Astrocyte (in vitro differentiated cells and primary cell): ENCODE data around the gene SIRPB1. TPM values are rescaled to one million over a fixed set of nuclear protein-coding genes. Genes with fewer than 3 reads are reported as not detected.

Experiments
- DNase-seq: peaks from one replicate; pipeline ENCODE4 v3.0.0-alpha.2; 2010; ENCODE audit warnings: low read depth
- FAIRE-seq: peaks from 2 replicates; lab custom pipeline; 2011; peaks lifted over from hg19 to GRCh38; lab: Jason Lieb, UNC
- H2AFZ ChIP-seq: 2 replicates; pipeline ENCODE4 v1.6.0; 2012; ENCODE audit warnings: low read depth, low read length, inconsistent platforms
- H3K27ac ChIP-seq: 2 replicates; pipeline ENCODE4 v1.5.1; 2011; ENCODE audit warnings: low read depth, low read length, inconsistent platforms
- H3K27me3 ChIP-seq: 2 replicates; pipeline ENCODE4 v1.6.0; 2011; ENCODE audit warnings: low read length, inconsistent platforms; ENCODE audit not compliant: insufficient read depth
- H3K36me3 ChIP-seq: 2 replicates; pipeline ENCODE4 v1.5.1; 2011; ENCODE audit warnings: low read length, inconsistent platforms; ENCODE audit not compliant: insufficient read depth
- H3K4me1 ChIP-seq: 2 replicates; pipeline ENCODE4 v1.5.1; 2011; ENCODE audit warnings: low read length, inconsistent platforms; ENCODE audit not compliant: insufficient read depth
- H3K4me2 ChIP-seq: 2 replicates; pipeline ENCODE4 v1.6.0; 2012; ENCODE audit warnings: low read length, inconsistent platforms
- H3K4me3 ChIP-seq: 2 replicates; pipeline ENCODE4 v1.5.1; 2011; ENCODE audit warnings: low read depth, mild to moderate bottlenecking, low read length, inconsistent platforms; ENCODE audit not compliant: insufficient read depth
- H3K79me2 ChIP-seq: 2 replicates; pipeline ENCODE4 v1.6.0; 2012; ENCODE audit warnings: mild to moderate bottlenecking, low read length, inconsistent platforms; ENCODE audit not compliant: insufficient read depth
- H3K9ac ChIP-seq: 2 replicates; pipeline ENCODE4 v1.6.0; 2012; ENCODE audit warnings: mild to moderate bottlenecking, low read length, inconsistent platforms
- H3K9me3 ChIP-seq: 2 replicates; pipeline ENCODE4 v1.5.1; 2012; ENCODE audit warnings: low read depth, mild to moderate bottlenecking, low read length, inconsistent platforms; ENCODE audit not compliant: insufficient read depth
- H4K20me1 ChIP-seq: 2 replicates; pipeline ENCODE4 v1.6.0; 2012; ENCODE audit warnings: low read length, inconsistent platforms; ENCODE audit not compliant: insufficient read depth
- H3K27ac Mint-ChIP-seq: one replicate; pipeline ENCODE4 v1.8.0; 2021; ENCODE audit warnings: mild to moderate bottlenecking, mixed read lengths; ENCODE audit not compliant: unreplicated experiment
- H3K27me3 Mint-ChIP-seq: one replicate; pipeline ENCODE4 v1.8.0; 2021; ENCODE audit warnings: low read depth, mixed read lengths; ENCODE audit not compliant: unreplicated experiment
- H3K36me3 Mint-ChIP-seq: one replicate; pipeline ENCODE4 v1.8.0; 2021; ENCODE audit warnings: low read depth, mixed read lengths; ENCODE audit not compliant: unreplicated experiment
- H3K4me1 Mint-ChIP-seq: one replicate; pipeline ENCODE4 v1.8.0; 2021; ENCODE audit warnings: low read depth, mixed read lengths; ENCODE audit not compliant: unreplicated experiment
- H3K4me3 Mint-ChIP-seq: one replicate; pipeline ENCODE4 v1.8.0; 2021; ENCODE audit warnings: mild to moderate bottlenecking, moderate library complexity, mixed read lengths; ENCODE audit not compliant: unreplicated experiment
- H3K9me3 Mint-ChIP-seq: one replicate; pipeline ENCODE4 v1.8.0; 2021; ENCODE audit warnings: mild to moderate bottlenecking, mixed read lengths; ENCODE audit not compliant: unreplicated experiment
- CTCF ChIP-seq: IDR thresholded peaks from 2 replicates; pipeline ENCODE4 v1.5.1; 2011; ENCODE audit warnings: low read depth, mild to moderate bottlenecking, inconsistent platforms, low read length, moderate library complexity; ENCODE audit not compliant: insufficient read depth
- EZH2 ChIP-seq: IDR thresholded peaks from 2 replicates; pipeline ENCODE4 v1.6.1; 2012; ENCODE audit warnings: mild to moderate bottlenecking, low read length, inconsistent platforms; ENCODE audit not compliant: insufficient read depth
- total RNA-seq: library from RNA; stranded (reverse); gene quantifications from 2 replicates; pipeline ENCODE4 v1.2.1, GENCODE V29; 2021

The SIRPB1 gene
- total RNA-seq, 1 donor from 2014 or later: not detected

- TF ChIP-seq CTCF (no peak), EZH2 (no peak)
- H2AFZ ChIP-seq: no peak overlapping the region
- DNase-seq (no peak), FAIRE-seq (no peak)
- no peaks in the 10 kb centered on the region for H3K36me3 ChIP-seq
- H4K20me1 ChIP-seq: no peaks in the 10 kb centered on the region
- H3K4me2 ChIP-seq: no peak overlapping the region
- peaks cover 8% of the 10 kb centered on the region for H3K9me3 Mint-ChIP-seq
- no peak overlapping the region for H3K4me3 Mint-ChIP-seq
- no peak overlapping the region for H3K4me3 ChIP-seq
- peaks cover 1% of the 10 kb centered on the region for H3K27me3 Mint-ChIP-seq
- no peaks in the 10 kb centered on the region for H3K9me3 ChIP-seq
- no peak overlapping the region for H3K27ac ChIP-seq
- H3K36me3 Mint-ChIP-seq: no peaks in the 10 kb centered on the region
- no peaks in the 10 kb centered on the region for H3K27me3 ChIP-seq
- no peaks in the 10 kb centered on the region for H3K79me2 ChIP-seq
- no peaks in the 10 kb centered on the region for H3K4me1 Mint-ChIP-seq
- no peaks in the 10 kb centered on the region for H3K4me1 ChIP-seq
- H3K27ac Mint-ChIP-seq: no peak overlapping the region
- no peak overlapping the region for H3K9ac ChIP-seq
Measured at GRCh38 chr20:1637226-1637625, 17.4 kb upstream of the SIRPB1 start.

- Histone ChIP-seq H4K20me1 (no peaks in the 10 kb centered on the region), H3K4me2 (no peak overlapping the region), H2AFZ (no peak overlapping the region), H3K9me3 (no peaks in the 10 kb centered on the region), H3K27ac (no peak overlapping the region), H3K4me3 (no peak overlapping the region), H3K9ac (no peak overlapping the region), H3K4me1 (no peaks in the 10 kb centered on the region), H3K36me3 (no peaks in the 10 kb centered on the region), H3K27me3 (no peaks in the 10 kb centered on the region), H3K79me2 (no peaks in the 10 kb centered on the region)
- Mint-ChIP-seq H3K36me3 (no peaks in the 10 kb centered on the region), H3K4me1 (no peaks in the 10 kb centered on the region), H3K4me3 (no peak overlapping the region), H3K9me3 (peaks cover 8% of the 10 kb centered on the region), H3K27ac (no peak overlapping the region), H3K27me3 (peaks cover 1% of the 10 kb centered on the region)
- no peak for FAIRE-seq
- DNase-seq: no peak
- TF ChIP-seq EZH2: no peak
- no peak for TF ChIP-seq CTCF
Measured at GRCh38 chr20:1636621-1637020, 16.8 kb upstream of the SIRPB1 start.

- Histone ChIP-seq H3K27me3 (no peaks in the 10 kb centered on the region), H3K79me2 (no peaks in the 10 kb centered on the region), H3K9me3 (no peaks in the 10 kb centered on the region), H3K36me3 (no peaks in the 10 kb centered on the region), H3K27ac (no peak overlapping the region), H2AFZ (no peak overlapping the region), H3K4me1 (no peaks in the 10 kb centered on the region), H4K20me1 (no peaks in the 10 kb centered on the region), H3K9ac (no peak overlapping the region), H3K4me2 (no peak overlapping the region), H3K4me3 (no peak overlapping the region)
- FAIRE-seq: no peak
- H3K4me3 Mint-ChIP-seq: no peak overlapping the region
- H3K27ac Mint-ChIP-seq: no peak overlapping the region
- peaks cover 8% of the 10 kb centered on the region for H3K9me3 Mint-ChIP-seq
- H3K4me1 Mint-ChIP-seq: peaks cover 2% of the 10 kb centered on the region
- TF ChIP-seq CTCF: no peak
- TF ChIP-seq EZH2: no peak
- no peak for DNase-seq
- peaks cover 9% of the 10 kb centered on the region for H3K27me3 Mint-ChIP-seq
- no peaks in the 10 kb centered on the region for H3K36me3 Mint-ChIP-seq
Measured at GRCh38 chr20:1635291-1635979, 15.6 kb upstream of the SIRPB1 start.
